HEK293 (cell line): ENCODE measurements around the gene MAL.

Experiments used
- CTCF ChIA-PET: fragments of 350-600 bp; formaldehyde crosslinking; extraction: SDS; loops from one replicate; lab custom pipeline; 2021; ENCODE audit warnings: antibody characterized with exemption; lab: Yijun Ruan, JAX
- POLR2A ChIA-PET: fragments of 300-600 bp; formaldehyde crosslinking; extraction: SDS; loops from one replicate; lab custom pipeline; 2020; ENCODE audit warnings: antibody characterized with exemption, inconsistent platforms; lab: Yijun Ruan, JAX
- H3K27ac ChIP-seq: fragments of 200-500 bp; sonication (Bioruptor generic); 2 replicates; pipeline ENCODE4 v1.5.1; 2014; ENCODE audit warnings: low read depth, low read length, control low read depth, inconsistent platforms; ENCODE audit errors: extremely low read depth
- H3K36me3 ChIP-seq, 2 experiments: fragments of 200-500 bp in 1 of 2; sonication (Bioruptor generic) in 1 of 2; 1 replicate in 1 of 2; 2 replicates in 1 of 2; pipeline ENCODE4 v1.5.1; 2014 to 2017; ENCODE audit warnings: inconsistent platforms in 2 of 2, low read length in 2 of 2; ENCODE audit not compliant: control insufficient read depth in 2 of 2, insufficient read depth in 1 of 2
- H3K4me1 ChIP-seq: fragments of 200-500 bp; sonication (Bioruptor generic); 2 replicates; pipeline ENCODE4 v1.5.1; 2014; ENCODE audit warnings: mild to moderate bottlenecking, low read length, inconsistent platforms; ENCODE audit not compliant: control insufficient read depth, insufficient read depth
- H3K4me3 ChIP-seq: 2 replicates; pipeline ENCODE4 v1.5.1; 2011; ENCODE audit warnings: low read depth, mild to moderate bottlenecking, control low read depth, low read length, moderate library complexity
- H3K9me3 ChIP-seq: fragments of 200-500 bp; sonication (Bioruptor generic); 2 replicates; pipeline ENCODE4 v1.5.1; 2014; ENCODE audit warnings: low read depth, low read length, inconsistent platforms; ENCODE audit not compliant: control insufficient read depth, insufficient read depth
- YY1 ChIP-seq: fragments of 450-650 bp; formaldehyde crosslinking; IDR thresholded peaks from 2 replicates; pipeline ENCODE4 v1.5.1; 2018; ENCODE audit warnings: missing biosample characterization, missing genetic modification characterization
- ZFP37 ChIP-seq: fragments of 450-650 bp; formaldehyde crosslinking; IDR thresholded peaks from 2 replicates; pipeline ENCODE4 v1.5.1; 2016; ENCODE audit warnings: missing biosample characterization, missing genetic modification characterization
- ZFP41 ChIP-seq: fragments of 450-650 bp; formaldehyde crosslinking; IDR thresholded peaks from 2 replicates; pipeline ENCODE4 v1.5.1; 2016; ENCODE audit warnings: missing biosample characterization, missing genetic modification characterization, borderline replicate concordance
- ZFP69B ChIP-seq: fragments of 450-650 bp; formaldehyde crosslinking; IDR thresholded peaks from 2 replicates; pipeline ENCODE4 v1.5.1; 2016; ENCODE audit warnings: missing biosample characterization, missing genetic modification characterization
- ZNF146 ChIP-seq: fragments of 450-650 bp; formaldehyde crosslinking; IDR thresholded peaks from 2 replicates; pipeline ENCODE4 v1.5.1; 2016; ENCODE audit warnings: missing biosample characterization, missing genetic modification characterization
- ZNF274 ChIP-seq, 2 experiments: fragments of 200-500 bp in 1 of 2; fragments of 450-650 bp in 1 of 2; sonication (Bioruptor generic) in 1 of 2; formaldehyde crosslinking in 1 of 2; IDR thresholded peaks; 2 replicates each; pipeline versions ENCODE4 v1.5.1 to v1.6.1; 2014 to 2016; ENCODE audit warnings: borderline replicate concordance in 1 of 2, inconsistent platforms in 1 of 2, low read length in 1 of 2, missing biosample characterization in 1 of 2, missing genetic modification characterization in 1 of 2
- ZNF473 ChIP-seq: fragments of 450-650 bp; formaldehyde crosslinking; IDR thresholded peaks from 2 replicates; pipeline ENCODE4 v1.5.1; 2017; ENCODE audit warnings: missing biosample characterization, missing genetic modification characterization
- ZNF518A ChIP-seq: fragments of 450-650 bp; formaldehyde crosslinking; conservative IDR thresholded peaks from 2 replicates; pipeline ENCODE4 v1.5.1; 2016; ENCODE audit warnings: low read depth, missing biosample characterization, missing genetic modification characterization
- ZNF530 ChIP-seq: fragments of 450-650 bp; formaldehyde crosslinking; IDR thresholded peaks from 2 replicates; pipeline ENCODE4 v1.5.1; 2016; ENCODE audit warnings: low read depth, missing biosample characterization, missing genetic modification characterization
- ZNF561 ChIP-seq: fragments of 450-650 bp; IDR thresholded peaks from 2 replicates; pipeline ENCODE4 v1.5.1; 2018; ENCODE audit warnings: missing biosample characterization, missing genetic modification characterization, borderline replicate concordance
- ZNF658 ChIP-seq: fragments of 450-650 bp; formaldehyde crosslinking; IDR thresholded peaks from 2 replicates; pipeline ENCODE4; 2016; ENCODE audit warnings: missing biosample characterization, missing genetic modification characterization
- ZNF792 ChIP-seq: fragments of 450-650 bp; formaldehyde crosslinking; IDR thresholded peaks from 2 replicates; pipeline ENCODE4 v1.5.1; 2016; ENCODE audit warnings: missing biosample characterization, missing genetic modification characterization

The MAL gene

GRCh38 chr2:95058989-95059641, 33.6 kb downstream of the MAL start:
- ChIA-PET POLR2A (no interaction called here), CTCF (interaction anchor here (0.7 to 1.3 kb wide), 2 partner anchors 37 to 56 kb away, joined by 4 read pairs; no protein-coding TSS in a partner anchor)
- H3K9me3 ChIP-seq: no peaks in the 10 kb centered on the region
- no peaks in the 10 kb centered on the region for H3K4me1 ChIP-seq
- TF ChIP-seq ZNF473 (tag by site-specific recombination): no peak
- no peak for TF ChIP-seq YY1 (tag by site-specific recombination)
- no peak for TF ChIP-seq ZNF530
- no peak for TF ChIP-seq ZFP69B (tag by site-specific recombination)
- no peak for TF ChIP-seq ZFP37 (tag by site-specific recombination)
- no peak overlapping the region for H3K4me3 ChIP-seq
- no peaks in the 10 kb centered on the region for H3K36me3 ChIP-seq
- H3K27ac ChIP-seq: no peak overlapping the region

- ChIA-PET POLR2A (no interaction called here), CTCF (interaction anchor here (1.3 kb wide), 1 partner anchor 55 kb away, joined by 4 read pairs; no protein-coding TSS in a partner anchor)
- no peak overlapping the region for H3K27ac ChIP-seq
- no peaks in the 10 kb centered on the region for H3K36me3 ChIP-seq
- H3K4me1 ChIP-seq: no peaks in the 10 kb centered on the region
- no peak for TF ChIP-seq ZNF274 (IDR thresholded peaks at IDR 0.05; ENCODE audit: low read length)
- TF ChIP-seq ZNF274 (tag by site-specific recombination; IDR thresholded peaks at IDR 0.05; ENCODE audit: borderline replicate concordance): no peak
- TF ChIP-seq ZNF792 (tag by site-specific recombination): no peak
- TF ChIP-seq ZNF146 (tag by site-specific recombination): no peak
- no peak for TF ChIP-seq ZNF658 (tag by site-specific recombination)
- H3K4me3 ChIP-seq: no peak overlapping the region
- no peaks in the 10 kb centered on the region for H3K9me3 ChIP-seq
These were observed 34.3 kb downstream of the MAL start for GRCh38 chr2:95059656-95060370.

GRCh38 chr2:95060446-95061118, 35.1 kb downstream of the MAL start:
- POLR2A ChIA-PET: no interaction called here
- H3K4me1 ChIP-seq: no peaks in the 10 kb centered on the region
- no peak for TF ChIP-seq ZNF146 (tag by site-specific recombination)
- no peak for TF ChIP-seq ZFP41 (tag by site-specific recombination)
- TF ChIP-seq ZNF561 (tag by site-specific recombination): no peak
- TF ChIP-seq ZNF518A (tag by site-specific recombination): no peak
- H3K4me3 ChIP-seq: no peak overlapping the region
- H3K9me3 ChIP-seq: no peaks in the 10 kb centered on the region
- H3K27ac ChIP-seq: no peak overlapping the region
- CTCF ChIA-PET: no interaction called here
- H3K36me3 ChIP-seq: no peaks in the 10 kb centered on the region
